Adipocyte (in vitro differentiated cells): Measurements from ENCODE around the gene PIK3C2G.

Experiments used
- DNase-seq: peaks from one replicate; pipeline ENCODE4 v3.0.0-alpha.2; 2015; ENCODE audit warnings: low read depth
- H3K27me3 ChIP-seq: replicated peaks from 2 replicates; pipeline ENCODE4 v1.7.0; 2013; ENCODE audit warnings: mild to moderate bottlenecking, low read length, moderate library complexity; ENCODE audit not compliant: control insufficient read depth, insufficient read depth
- H3K36me3 ChIP-seq: 2 replicates; pipeline ENCODE4 v1.7.0; 2013; ENCODE audit warnings: low read length, mild to moderate bottlenecking, moderate library complexity; ENCODE audit not compliant: control insufficient read depth, insufficient read depth, severe bottlenecking
- H3K4me1 ChIP-seq: 2 replicates; pipeline ENCODE4 v1.7.0; 2013; ENCODE audit warnings: mild to moderate bottlenecking, low read length, moderate library complexity; ENCODE audit not compliant: control insufficient read depth, insufficient read depth
- H3K4me3 ChIP-seq: 2 replicates; pipeline ENCODE4 v1.7.0; 2013; ENCODE audit warnings: mild to moderate bottlenecking, low read length, moderate library complexity
- H3K9ac ChIP-seq: 2 replicates; pipeline ENCODE4 v1.7.0; 2013; ENCODE audit warnings: mild to moderate bottlenecking, low read length, moderate library complexity
- H3K9me3 ChIP-seq: 2 replicates; pipeline ENCODE4 v1.7.0; 2013; ENCODE audit warnings: mild to moderate bottlenecking, low read length, moderate library complexity; ENCODE audit not compliant: control insufficient read depth

The PIK3C2G gene

GRCh38 chr12:18640321-18640955 is 379.1 kb downstream of the PIK3C2G start:
- Histone ChIP-seq H3K9ac (no peak overlapping the region), H3K4me3 (no peak overlapping the region), H3K36me3 (no peaks in the 10 kb centered on the region), H3K4me1 (peaks cover 10% of the 10 kb centered on the region), H3K27me3 (no peaks in the 10 kb centered on the region), H3K9me3 (no peaks in the 10 kb centered on the region)
- DNase-seq = no peak

GRCh38 chr12:18643681-18644080 is 382.4 kb downstream of the PIK3C2G start:
- H3K4me3 ChIP-seq = no peak overlapping the region
- peak; percentile 45 for DNase-seq

GRCh38 chr12:18644564-18644963 is 383.2 kb downstream of the PIK3C2G start:
- Histone ChIP-seq H3K4me1 (peaks cover 16% of the 10 kb centered on the region), H3K4me3 (no peak overlapping the region), H3K9me3 (no peaks in the 10 kb centered on the region), H3K36me3 (no peaks in the 10 kb centered on the region), H3K9ac (no peak overlapping the region), H3K27me3 (no peaks in the 10 kb centered on the region)
- no peak for DNase-seq

More at GRCh38 chr12:18643681-18644080, 382.4 kb downstream of the PIK3C2G start:
- Histone ChIP-seq H3K27me3 (no peaks in the 10 kb centered on the region), H3K4me1 (peaks cover 16% of the 10 kb centered on the region), H3K36me3 (no peaks in the 10 kb centered on the region), H3K9ac (no peak overlapping the region), H3K9me3 (no peaks in the 10 kb centered on the region)

GRCh38 chr12:18646286-18646890 is 385.1 kb downstream of the PIK3C2G start:
- Histone ChIP-seq H3K9me3 (no peaks in the 10 kb centered on the region), H3K9ac (no peak overlapping the region), H3K27me3 (no peaks in the 10 kb centered on the region), H3K4me1 (peaks cover 16% of the 10 kb centered on the region), H3K4me3 (no peak overlapping the region), H3K36me3 (no peaks in the 10 kb centered on the region)
- no peak for DNase-seq

- no peak overlapping the region for H3K4me3 ChIP-seq
- no peaks in the 10 kb centered on the region for H3K27me3 ChIP-seq
- peaks cover 3% of the 10 kb centered on the region for H3K4me1 ChIP-seq
- no peaks in the 10 kb centered on the region for H3K9me3 ChIP-seq
- H3K36me3 ChIP-seq = no peaks in the 10 kb centered on the region
- no peak overlapping the region for H3K9ac ChIP-seq
- DNase-seq = no peak
Measured at GRCh38 chr12:18651525-18651924, 390.2 kb downstream of the PIK3C2G start.

GRCh38 chr12:18652596-18652995 is 391.3 kb downstream of the PIK3C2G start:
- no peak for DNase-seq
- Histone ChIP-seq H3K9me3 (no peaks in the 10 kb centered on the region), H3K4me3 (no peak overlapping the region), H3K4me1 (no peaks in the 10 kb centered on the region), H3K36me3 (no peaks in the 10 kb centered on the region), H3K9ac (no peak overlapping the region), H3K27me3 (no peaks in the 10 kb centered on the region)

GRCh38 chr12:18653465-18653864 is 392.1 kb downstream of the PIK3C2G start:
- peaks cover 5% of the 10 kb centered on the region for H3K9me3 ChIP-seq
- no peak overlapping the region for H3K4me3 ChIP-seq
- H3K4me1 ChIP-seq = no peaks in the 10 kb centered on the region
- no peaks in the 10 kb centered on the region for H3K36me3 ChIP-seq
- H3K27me3 ChIP-seq = no peaks in the 10 kb centered on the region
- no peak overlapping the region for H3K9ac ChIP-seq
- DNase-seq = no peak

- no peaks in the 10 kb centered on the region for H3K36me3 ChIP-seq
- no peaks in the 10 kb centered on the region for H3K27me3 ChIP-seq
- H3K9me3 ChIP-seq = peaks cover 8% of the 10 kb centered on the region
- no peak for DNase-seq
- no peaks in the 10 kb centered on the region for H3K4me1 ChIP-seq
- no peak overlapping the region for H3K4me3 ChIP-seq
- H3K9ac ChIP-seq = no peak overlapping the region
Measured at GRCh38 chr12:18655351-18655750, 394.0 kb downstream of the PIK3C2G start.

- DNase-seq = no peak
- H3K36me3 ChIP-seq = no peaks in the 10 kb centered on the region
- H3K27me3 ChIP-seq = no peaks in the 10 kb centered on the region
- H3K9me3 ChIP-seq = peaks cover 29% of the 10 kb centered on the region
- H3K4me3 ChIP-seq = no peak overlapping the region
- H3K4me1 ChIP-seq = no peaks in the 10 kb centered on the region
- H3K9ac ChIP-seq = no peak overlapping the region
Measured at GRCh38 chr12:18658179-18658578, 396.9 kb downstream of the PIK3C2G start.

- H3K4me3 ChIP-seq = no peak overlapping the region
- no peaks in the 10 kb centered on the region for H3K27me3 ChIP-seq
- no peak for DNase-seq
Measured at GRCh38 chr12:18658829-18659228, 397.5 kb downstream of the PIK3C2G start.

GRCh38 chr12:18676141-18676540 is 414.8 kb downstream of the PIK3C2G start:
- DNase-seq = no peak
- Histone ChIP-seq H3K36me3 (no peaks in the 10 kb centered on the region), H3K27me3 (no peaks in the 10 kb centered on the region), H3K4me1 (no peaks in the 10 kb centered on the region), H3K4me3 (no peak overlapping the region), H3K9me3 (no peaks in the 10 kb centered on the region), H3K9ac (no peak overlapping the region)

More at GRCh38 chr12:18658829-18659228, 397.5 kb downstream of the PIK3C2G start:
- Histone ChIP-seq H3K9me3 (peaks cover 29% of the 10 kb centered on the region), H3K9ac (no peak overlapping the region), H3K36me3 (no peaks in the 10 kb centered on the region), H3K4me1 (no peaks in the 10 kb centered on the region)
